ENCODE measurements around the gene FER1L5.
A peak's percentile ranks its signal among the peaks of the same experiment; 100 is the strongest.
"Not testable (repeated sequence)": the region's sequence is repeated elsewhere in the genome, so short reads cannot be mapped to it uniquely, and the experiment has no call there.

FER1L5 gene

DNA sequence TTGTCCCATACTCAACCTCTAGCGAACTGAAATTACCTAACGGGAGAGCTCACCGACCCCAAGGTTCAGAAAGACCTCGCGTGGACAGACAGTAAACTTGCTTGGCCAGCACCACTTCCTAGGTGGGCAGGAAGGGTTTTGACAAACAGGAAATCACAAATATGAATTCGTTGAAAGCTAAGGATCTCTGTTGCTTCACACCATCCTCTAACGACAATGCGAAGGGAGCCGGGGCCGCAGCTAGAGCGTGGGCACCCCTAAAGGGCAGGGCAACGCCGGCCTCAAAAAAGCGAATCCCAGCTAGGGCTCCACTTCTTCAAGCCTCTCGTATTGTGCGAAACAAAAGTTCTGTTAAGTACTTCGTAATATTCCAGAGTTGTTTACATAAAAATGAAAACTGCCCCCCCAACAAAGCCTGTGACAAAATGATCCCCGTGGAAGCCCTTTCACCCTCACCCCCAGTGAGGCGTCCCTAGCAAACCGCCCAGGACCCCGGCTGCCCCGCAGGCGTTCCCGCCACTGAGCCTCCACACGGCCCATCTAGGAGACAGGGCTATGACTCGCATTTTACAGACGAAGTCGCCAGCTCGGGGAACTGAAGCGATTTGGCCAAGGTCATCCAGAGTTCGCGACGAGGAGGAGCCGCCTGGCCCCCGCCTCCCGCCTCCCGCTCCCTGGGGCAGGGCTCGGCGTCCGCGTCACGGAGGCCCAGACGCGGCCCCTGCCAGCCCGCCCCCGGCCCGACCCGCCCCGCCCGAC lies 5.0 kb upstream of the FER1L5 start:
- DNase-seq, result peak; percentile 91

DNA sequence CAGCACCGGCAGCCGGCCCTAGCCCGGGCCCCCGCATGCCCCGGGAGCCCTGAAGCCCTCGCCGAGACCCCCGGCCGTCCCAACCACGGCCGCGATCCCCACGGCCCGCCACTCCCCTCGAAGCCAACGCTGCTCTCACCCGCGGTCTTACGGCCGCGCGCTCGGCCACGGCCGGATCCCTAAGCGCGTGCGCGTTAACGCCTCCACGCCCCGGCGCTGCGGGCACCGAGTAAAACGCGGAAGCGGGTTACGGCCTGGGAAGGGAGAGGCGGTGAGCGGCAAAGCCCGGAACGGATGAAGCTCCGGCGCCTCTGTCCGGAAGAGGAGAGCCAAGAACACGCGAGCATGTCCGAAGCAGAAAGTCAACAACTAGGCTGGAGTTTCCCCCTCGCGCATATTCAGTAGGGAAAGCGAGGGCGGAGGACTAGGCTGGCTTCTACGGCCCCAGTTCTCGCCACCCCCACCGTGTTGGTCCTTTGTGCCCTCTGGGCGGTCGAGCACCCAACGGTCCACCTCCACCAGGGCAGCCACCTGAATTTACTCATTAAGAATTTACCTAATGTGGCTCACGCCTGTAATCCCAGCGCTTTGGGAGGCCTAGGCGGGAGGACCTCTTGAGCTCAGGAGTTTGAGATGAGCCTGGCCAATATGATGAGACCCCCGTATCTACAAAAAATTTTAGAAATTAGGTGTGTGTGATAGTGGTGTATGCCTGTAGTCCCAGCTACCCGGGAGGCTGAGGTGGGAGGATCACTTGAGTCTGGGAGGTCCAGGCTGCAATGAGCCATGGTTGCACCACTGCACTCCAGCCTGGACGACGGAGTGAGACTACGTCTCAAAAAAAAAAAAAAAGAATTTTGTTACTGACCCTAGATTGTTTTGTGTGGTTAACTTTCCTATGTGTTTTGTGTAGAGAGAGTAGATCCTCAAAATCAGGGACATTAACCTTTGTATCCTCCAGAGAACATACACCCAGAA lies 4.1 kb upstream of the FER1L5 start, which contains the start of gene KANSL3:
Gene KANSL3, minus strand, starts transcription at position 169 of the 978 bp plus-strand sequence. CDS start 1,177 bp downstream, outside the sequence.
- DNase-seq, result peak; percentile 91

DNA sequence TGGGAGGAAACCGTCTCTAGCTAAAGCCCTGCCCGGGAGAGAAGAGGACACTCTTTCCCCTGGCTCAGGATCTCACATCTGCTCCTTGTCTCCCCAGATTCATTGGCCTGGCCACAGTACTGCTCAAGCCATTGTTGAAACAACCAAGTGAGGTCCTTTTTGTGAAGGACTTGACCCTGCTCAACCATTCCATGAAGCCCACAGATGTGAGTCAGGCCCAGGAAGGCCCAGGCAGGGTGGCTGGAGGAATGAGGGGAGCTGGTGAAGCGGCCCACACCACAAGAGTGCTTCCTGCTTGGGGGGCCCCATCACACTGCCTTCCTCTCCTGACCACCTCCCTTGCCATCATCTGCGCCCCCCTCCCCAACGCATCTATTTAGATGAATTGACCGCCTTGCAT lies 5.1 kb downstream of the FER1L5 start:
- DNase-seq, result peak; percentile 19

DNA sequence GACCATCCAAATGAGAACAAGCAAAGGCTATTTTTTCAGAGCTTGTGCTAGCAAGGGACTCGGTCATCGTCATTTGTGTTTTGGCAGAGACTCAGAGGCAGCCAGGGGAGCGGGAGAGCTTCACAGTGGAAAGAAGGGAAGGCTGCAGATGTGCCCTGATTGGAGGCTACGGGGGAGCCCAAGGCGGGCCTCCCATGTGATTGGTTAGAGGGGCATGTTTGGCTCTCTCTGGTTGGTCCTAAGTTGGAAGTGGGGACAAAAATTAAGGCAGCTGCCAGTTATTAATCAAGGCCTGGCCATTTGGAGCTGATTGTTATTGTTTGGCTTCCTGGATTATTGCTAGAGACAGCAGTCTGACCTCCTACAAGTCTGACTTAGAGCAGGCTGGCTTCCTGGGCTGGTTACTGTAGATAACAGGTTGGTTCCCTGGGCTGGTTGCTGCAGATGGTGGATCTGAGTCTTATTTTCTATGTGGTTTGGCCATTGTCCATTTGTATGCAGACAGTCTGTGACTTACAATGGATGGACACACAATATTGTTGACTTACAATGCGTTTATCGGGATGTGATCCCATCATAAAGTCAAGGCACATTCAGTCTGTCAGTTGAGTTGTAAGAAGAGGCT lies 5.9 kb downstream of the FER1L5 start:
- no peak for DNase-seq

DNA sequence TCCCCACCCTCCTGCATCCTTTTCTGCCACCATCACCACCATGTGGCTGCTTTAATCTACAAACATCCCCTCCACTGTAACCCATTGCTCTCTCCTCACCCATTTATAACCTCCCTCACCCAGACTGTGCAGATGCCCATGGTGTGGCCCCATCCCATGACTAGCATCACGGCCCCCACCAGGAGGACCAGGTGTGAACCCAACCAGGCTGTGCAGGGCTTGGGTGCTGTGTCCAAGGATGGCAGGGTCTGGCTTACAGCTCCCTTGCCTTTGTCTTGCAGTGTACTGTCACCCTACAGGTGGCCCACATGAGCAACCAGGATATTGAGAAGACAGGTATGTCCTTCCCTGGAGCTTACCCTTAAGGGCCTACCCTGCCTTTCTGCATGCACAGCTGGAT lies 6.8 kb downstream of the FER1L5 start:
- no peak for DNase-seq

DNA sequence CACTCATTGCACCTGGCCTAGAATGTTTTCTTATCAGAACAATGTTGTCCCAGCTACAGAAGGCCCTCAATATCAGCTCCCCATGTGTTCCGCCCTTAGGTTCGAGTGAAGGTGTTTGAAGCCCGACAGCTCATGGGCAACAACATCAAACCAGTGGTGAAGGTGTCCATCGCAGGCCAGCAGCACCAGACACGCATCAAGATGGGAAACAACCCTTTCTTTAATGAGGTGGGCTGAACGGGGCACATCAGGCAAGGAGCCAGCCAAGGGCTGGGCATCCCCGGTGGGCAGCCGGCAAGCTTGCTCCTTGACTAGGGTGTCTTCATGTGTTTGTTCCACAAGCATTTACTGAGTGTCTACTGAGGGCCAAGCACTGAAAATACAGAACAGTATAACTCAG lies 9.2 kb downstream of the FER1L5 start:
- no peak for DNase-seq

DNA sequence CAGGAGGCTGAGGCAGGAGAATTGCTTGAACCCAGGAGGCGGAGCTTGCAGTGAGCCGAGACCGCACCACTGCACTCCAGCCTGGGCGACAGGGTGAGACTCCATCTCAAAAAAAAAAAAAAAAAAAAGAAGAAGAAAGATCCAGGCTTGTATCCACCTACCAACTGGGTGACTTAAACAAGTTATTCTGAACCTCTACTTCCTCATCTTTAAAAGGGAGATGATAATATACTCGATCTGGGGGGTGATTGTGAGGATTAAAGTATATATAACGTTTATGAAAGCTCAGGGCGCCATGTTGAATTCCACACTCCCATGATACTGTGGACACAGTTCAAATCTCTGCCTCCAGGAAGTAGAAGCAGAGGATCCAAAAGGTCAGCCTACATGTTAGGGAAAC lies 12.2 kb downstream of the FER1L5 start:
- not testable (repeated sequence) for DNase-seq

DNA sequence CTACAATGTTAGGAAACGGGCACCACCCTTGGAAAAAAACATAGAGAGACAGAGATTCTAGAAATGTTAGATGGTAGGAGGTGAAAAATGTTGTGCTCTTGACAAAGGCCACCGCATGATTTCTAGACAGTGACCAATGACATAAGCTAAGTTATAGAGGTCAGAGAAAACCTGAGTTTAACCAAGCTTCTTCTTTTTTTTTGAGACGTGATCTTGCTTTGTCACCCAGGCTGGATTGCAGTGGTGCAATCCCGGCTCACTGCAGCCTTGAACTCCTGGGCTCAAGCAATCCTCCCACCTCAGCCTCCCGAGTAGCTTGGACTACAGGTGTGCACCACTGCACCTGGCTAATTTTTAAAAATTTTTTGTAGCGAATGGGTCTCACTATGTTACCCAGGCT lies 13.0 kb downstream of the FER1L5 start:
- DNase-seq, result no peak

DNA sequence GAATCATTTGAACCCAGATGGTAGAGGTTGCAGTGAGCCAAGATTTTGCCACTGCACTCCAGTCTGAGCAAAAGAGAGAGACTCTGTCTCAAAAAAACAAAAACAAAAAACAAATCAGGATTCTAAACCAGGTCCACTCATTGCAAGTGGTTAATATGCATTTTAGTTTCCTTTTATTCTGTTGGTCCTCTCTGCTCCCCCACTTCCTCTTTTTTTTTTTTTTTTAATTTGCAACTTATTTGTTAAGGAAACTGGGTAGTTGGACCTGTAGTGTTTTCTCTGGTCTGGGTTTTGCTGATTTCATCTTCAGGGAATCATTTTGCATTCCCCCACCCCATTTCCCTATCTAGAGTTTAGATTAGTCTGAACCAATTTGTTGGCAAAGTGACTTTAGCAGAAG lies 14.0 kb downstream of the FER1L5 start:
- no peak for DNase-seq

DNA sequence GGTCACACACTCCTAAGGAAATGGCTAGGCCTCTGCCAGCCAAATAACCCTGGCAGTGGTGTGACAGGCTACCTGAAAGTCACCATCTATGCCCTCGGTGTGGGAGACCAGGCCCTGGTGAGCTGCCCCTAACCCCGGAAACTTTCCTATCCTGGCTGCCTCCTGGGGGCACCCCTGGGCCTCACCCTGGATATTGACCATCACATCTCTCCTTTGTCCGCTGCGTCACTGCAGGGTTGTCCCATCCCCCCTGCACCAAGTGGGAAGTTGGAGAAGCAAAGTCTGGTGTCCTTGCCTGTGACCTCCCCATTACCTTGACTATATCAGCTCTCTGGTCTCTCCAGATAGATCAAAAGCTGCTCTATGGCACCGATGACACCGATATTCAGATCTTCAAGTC lies 18.8 kb downstream of the FER1L5 start:
- DNase-seq, result no peak

DNA sequence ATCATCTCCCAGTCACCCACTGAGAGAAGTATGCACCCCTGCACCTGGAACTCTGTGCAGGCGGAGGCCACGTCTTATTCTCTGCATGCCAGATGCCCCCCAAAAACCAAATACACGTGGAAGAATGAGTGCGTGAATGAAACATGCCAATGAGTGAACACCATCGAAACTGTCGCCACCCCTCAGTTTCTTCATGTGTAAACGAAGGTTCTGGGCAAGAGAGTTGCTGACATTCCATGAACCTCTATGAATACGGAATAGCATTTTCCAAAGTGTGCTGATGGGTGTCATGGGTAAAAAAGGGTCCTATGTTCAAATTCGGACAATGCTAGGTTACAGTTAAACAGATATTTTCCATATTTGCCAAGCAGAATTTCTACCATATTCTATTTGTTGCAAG lies 19.8 kb downstream of the FER1L5 start:
- no peak for DNase-seq

DNA sequence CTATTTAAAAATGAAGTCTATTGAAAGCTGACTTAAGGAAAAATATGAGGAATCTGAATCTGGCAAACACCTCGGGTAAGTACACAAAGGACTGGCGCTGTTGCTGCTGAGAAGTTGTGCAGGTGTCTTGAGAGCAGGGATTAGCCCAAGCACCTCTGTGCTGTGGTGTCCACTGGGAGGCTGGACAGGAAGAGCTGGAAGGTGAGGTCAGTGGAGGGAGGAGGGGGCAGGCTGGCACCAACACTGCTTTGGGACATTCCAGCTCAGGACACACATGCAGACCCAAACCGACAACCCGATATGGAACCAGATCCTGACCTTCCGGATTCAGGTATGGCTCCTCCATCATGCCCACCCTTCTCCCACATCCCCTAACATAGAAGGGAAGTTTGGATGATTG lies 20.6 kb downstream of the FER1L5 start:
- no peak for DNase-seq

DNA sequence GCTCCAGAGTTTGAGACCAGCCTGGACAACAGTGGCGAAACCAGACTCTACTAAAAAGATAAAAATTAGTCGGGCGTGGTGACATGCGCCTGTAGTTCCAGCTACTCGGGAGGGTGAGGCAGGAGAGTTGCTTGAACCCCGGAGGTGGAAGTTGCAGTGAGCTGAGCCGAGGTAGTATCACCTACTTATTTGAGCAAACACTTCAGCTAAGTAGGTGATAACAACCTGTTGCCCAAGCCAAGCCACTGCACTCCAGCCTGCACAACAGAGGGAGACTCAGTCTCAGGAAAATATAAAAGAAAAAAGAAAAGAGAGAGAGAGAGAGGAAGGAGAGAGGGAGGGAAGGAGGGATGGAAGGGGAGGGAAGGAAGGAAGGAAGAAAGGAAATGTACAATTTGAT lies 21.3 kb downstream of the FER1L5 start:
- DNase-seq, result no peak

DNA sequence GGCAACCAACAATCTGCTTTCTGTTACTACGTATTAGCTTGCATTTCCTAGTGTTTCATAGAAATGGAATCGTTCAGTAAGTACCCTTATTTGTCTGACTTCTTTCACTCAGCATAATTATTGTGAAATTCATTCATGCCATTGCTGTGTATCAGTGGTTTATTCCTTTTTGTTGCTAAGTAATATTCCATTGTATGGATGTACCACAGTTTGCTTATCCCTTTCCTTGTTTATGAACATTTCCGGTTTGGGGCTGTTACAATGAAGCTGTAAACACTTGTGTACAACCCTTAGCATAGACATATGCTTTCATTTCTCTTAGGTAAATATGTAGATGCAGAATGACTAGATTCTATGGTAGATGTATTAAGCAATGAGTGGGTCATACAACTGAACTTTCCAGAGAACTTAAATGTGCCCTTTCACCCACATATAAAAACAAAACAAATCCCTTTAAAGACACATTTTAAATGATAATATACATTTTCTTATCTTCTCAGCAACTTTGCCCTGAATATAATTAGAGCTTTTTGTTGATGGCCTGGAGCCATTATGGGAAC lies 21.9 kb downstream of the FER1L5 start:
- no peak for DNase-seq

DNA sequence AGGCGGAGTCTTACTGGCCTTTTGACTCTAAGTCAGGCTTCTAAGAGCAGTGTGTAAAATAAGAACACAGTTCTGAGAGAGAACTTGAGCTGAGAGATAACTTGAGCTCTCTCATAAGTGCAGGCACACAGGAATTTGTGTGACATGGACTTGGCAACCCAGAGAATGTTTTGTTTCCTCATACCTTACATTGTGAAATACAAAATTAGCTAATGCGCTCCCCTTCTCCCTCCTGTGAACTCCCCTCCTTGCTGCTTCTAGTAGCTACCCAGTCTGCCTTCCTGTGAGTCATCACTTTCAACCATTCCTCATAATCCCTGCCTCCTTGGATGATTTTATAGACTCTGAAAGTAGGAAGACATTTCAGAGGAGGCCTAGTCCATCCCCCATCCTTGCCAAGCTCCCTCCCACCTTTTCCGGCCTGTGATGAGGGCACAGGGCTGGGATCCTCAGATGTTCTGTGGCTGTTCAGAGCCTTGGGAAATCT lies 22.6 kb downstream of the FER1L5 start:
- peak; percentile 98 for DNase-seq

DNA sequence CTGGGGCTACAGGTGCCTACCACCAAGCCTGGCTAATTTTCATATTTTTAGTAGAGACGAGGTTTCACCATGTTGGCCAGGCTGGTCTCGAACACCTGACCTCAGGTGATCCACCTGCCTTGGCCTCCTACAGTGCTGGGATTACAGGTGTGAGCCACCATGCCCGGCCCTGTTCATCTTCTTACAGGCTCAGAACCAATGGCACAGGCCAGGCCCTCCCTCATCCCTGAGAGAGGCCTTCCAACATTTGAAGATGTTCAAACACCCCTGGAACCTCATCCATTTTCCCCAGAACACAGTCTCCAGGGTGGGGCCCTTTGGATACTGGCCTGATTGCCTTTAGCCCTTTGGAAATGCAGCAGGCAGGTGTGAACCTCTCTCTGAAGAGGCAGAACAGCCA lies 23.2 kb downstream of the FER1L5 start:
- DNase-seq, result not testable (repeated sequence)

DNA sequence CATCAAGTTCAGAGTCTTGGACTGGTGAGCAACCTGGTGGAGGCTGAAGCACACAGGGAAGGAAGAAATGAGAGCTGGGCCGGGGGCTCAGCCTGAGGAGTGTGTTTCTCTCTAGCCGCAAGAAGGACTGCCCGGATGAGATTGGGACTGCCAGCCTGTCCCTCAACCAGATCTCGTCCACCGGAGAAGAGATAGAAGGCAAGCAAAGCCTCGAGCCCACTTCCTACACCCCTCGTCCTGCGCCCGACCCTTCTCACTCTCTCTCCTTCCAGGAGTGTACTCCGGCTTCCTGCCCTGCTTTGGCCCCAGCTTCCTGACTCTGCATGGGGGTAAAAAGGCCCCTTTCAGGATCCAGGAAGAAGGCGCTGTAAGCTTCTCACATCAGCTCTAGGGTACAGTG lies 26.2 kb downstream of the FER1L5 start:
- DNase-seq, result no peak

DNA sequence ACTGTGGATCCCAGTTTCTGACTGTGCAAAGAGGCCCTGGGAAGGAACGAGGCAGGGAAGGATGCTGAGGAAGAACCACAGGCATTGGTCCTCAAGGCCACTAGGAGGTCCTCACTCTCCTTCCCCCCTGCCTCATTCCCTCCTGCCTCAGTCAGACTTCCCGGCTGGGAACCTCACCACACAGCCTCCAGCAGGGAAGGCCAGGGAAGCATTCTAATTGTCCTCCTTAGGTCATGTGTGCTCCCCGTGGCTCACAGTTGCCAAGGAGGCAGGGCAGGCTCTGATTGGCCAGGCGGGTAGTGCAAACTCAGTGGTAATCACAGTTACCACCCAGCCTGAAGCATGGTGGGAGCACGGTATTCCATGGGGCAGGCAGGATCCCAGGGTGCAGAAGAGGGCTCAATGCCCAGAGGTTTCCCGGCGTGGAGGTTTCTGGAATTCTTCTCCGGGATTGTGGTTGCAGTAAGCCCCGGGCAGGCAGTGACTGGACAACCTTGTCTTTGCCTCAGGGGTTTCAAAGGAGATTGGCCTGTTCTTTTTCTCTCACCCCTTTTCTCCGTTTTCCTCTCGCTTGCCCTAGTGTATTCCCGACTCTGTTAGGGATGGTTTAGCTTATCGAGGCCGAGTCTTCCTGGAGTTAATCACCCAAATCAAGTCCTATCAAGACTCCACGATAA lies 27.1 kb downstream of the FER1L5 start:
- no peak for DNase-seq

DNA sequence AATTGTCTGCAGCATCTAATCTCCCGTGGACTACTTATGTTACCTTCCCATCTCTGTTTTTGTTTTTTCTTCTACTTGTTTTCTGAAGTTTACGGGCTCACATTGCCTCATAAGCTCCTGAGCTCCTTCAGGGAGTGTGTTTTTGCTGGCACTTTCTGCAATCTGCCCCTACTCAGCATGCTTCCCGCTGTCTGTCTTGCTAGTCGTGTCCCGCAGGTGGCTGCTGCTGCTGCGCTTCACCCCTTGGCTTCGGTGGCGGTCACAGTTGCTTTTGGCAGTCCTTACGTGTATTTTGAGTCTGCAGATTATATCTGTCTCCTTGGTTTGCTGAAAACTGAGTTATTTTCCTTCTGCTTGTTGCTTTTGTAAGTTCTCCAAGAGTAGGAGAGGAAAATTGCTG lies 37.3 kb downstream of the FER1L5 start:
- no peak for DNase-seq

DNA sequence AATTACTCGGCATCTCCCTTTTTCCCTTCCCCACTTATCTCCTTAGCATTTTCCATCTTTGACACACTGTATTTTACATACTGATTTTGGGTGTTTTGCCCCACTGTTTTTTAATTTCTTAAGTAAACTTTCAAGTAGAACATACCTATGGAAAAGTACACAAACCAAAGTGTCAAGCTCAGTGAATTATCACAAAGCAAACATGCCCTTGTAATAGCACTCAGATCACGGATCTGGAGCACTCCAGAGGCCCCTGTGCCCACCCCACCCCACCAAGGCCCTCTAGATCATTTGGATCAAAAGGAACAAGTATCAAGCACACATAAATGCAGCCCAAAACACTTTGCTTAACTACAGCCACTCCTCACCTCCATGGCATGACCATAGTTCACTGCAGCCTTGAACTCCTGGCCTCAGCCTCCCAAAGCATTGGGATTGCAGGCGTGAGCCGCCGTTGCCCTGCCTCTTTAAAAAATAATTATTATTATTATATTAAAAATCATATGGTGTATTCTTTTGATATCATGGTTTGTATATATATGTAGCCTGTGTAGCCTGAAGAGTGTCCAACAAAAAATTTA lies 38.1 kb downstream of the FER1L5 start:
- no peak for DNase-seq

DNA sequence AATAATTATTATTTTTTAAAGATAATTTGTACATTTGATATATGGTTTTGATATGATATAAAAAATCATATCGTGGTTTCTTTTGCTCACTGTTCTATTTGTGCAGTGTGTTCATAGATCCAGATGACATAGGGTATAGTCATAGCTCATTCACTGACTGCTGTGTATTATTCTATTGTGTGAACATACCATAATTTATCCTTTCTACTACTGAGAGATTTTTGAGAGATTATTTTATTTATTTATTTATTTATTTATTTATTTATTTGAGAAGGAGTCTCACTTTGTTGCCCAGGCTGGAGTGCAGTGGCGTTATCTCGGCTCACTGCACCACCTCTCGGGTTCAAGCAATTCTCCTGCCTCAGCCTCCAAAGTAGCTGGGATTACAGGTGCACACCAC lies 39.0 kb downstream of the FER1L5 start:
- DNase-seq, result no peak

DNA sequence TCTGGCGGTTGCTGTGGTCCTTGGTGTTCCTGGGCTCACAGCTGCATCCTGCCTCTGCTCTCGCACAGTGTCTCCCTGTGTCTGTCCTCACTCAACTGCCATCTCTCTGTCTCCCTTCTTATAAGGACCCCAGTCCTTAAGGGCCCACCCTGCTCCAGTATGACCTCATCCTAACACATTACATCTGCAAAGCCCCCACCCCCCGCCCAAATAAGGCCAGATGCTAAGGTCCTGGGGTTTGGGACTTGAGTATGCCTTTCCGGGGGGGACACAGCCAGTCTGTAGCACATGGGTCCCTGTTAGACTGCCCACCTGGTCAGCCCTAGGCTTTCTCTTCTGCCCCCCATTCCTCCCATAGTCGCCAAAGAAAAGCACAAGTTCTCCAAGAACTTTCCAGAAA lies 40.7 kb downstream of the FER1L5 start:
- no peak for DNase-seq
